ENCODE measurements around the gene B3GNT4. TPM values are rescaled to one million over a fixed set of nuclear protein-coding genes. Genes with fewer than 3 reads are reported as not detected.
"Not testable (repeated sequence)": the region's sequence is repeated elsewhere in the genome, so short reads cannot be mapped to it uniquely, and the experiment has no call there.

The B3GNT4 gene
- total RNA-seq, 1 donor from 2014 or later, result 11.8 TPM

GRCh38 chr12:122185494-122186082, 17.9 kb upstream of the B3GNT4 start:
- no peak for FAIRE-seq

GRCh38 chr12:122187466-122187865, 16.0 kb upstream of the B3GNT4 start:
- FAIRE-seq, result no peak
- no peak for DNase-seq (ENCODE audit: low spot score in 2 of 2)

More at GRCh38 chr12:122185494-122186082, 17.9 kb upstream of the B3GNT4 start:
- no peak for DNase-seq (ENCODE audit: low spot score in 2 of 2)

GRCh38 chr12:122189626-122190475, 13.7 kb upstream of the B3GNT4 start:
- FAIRE-seq (no peak), DNase-seq (ENCODE audit: low spot score in 2 of 2) (no peak)

- no peak for FAIRE-seq
- DNase-seq (ENCODE audit: low spot score in 2 of 2), result no peak
These were observed 12.5 kb upstream of the B3GNT4 start for GRCh38 chr12:122190842-122191668.

GRCh38 chr12:122192441-122192840, 11.1 kb upstream of the B3GNT4 start:
- FAIRE-seq, result no peak

GRCh38 chr12:122194804-122195203, 8.7 kb upstream of the B3GNT4 start:
- FAIRE-seq (no peak), DNase-seq (ENCODE audit: low spot score in 2 of 2) (no peak)

More at GRCh38 chr12:122192441-122192840, 11.1 kb upstream of the B3GNT4 start:
- DNase-seq (ENCODE audit: low spot score in 2 of 2), result no peak

- FAIRE-seq, result no peak
- no peak for DNase-seq (ENCODE audit: low spot score in 2 of 2)
These were observed 8.1 kb upstream of the B3GNT4 start for GRCh38 chr12:122195405-122195804.

GRCh38 chr12:122197612-122197966, 5.9 kb upstream of the B3GNT4 start:
- no peak for FAIRE-seq
- DNase-seq (ENCODE audit: low spot score in 2 of 2), result no peak

- FAIRE-seq (no peak), DNase-seq (ENCODE audit: low spot score in 2 of 2) (no peak)
These were observed 3.8 kb upstream of the B3GNT4 start for GRCh38 chr12:122199484-122200355.

GRCh38 chr12:122200541-122201175, 2.9 kb upstream of the B3GNT4 start:
- DNase-seq (ENCODE audit: low spot score in 2 of 2) (no peak), FAIRE-seq (no peak)

- DNase-seq (ENCODE audit: low spot score in 2 of 2), result no peak
- FAIRE-seq, result no peak
These were observed 2.1 kb upstream of the B3GNT4 start for GRCh38 chr12:122201381-122201780.

- DNase-seq (ENCODE audit: low spot score in 2 of 2), result no peak
- FAIRE-seq, result no peak
These were observed 1.5 kb upstream of the B3GNT4 start for GRCh38 chr12:122202017-122202416.

GRCh38 chr12:122202811-122203210, 698 bp upstream of the B3GNT4 start:
- FAIRE-seq; DNase-seq (ENCODE audit: low spot score in 2 of 2): not testable (repeated sequence)

- FAIRE-seq (no peak), DNase-seq (ENCODE audit: low spot score in 2 of 2) (no peak)
These were observed 901 bp downstream of the B3GNT4 start for GRCh38 chr12:122204167-122205052.

GRCh38 chr12:122205053-122205925, 1.8 kb downstream of the B3GNT4 start:
- FAIRE-seq, result no peak
- DNase-seq (ENCODE audit: low spot score in 2 of 2), result no peak

GRCh38 chr12:122206111-122206881, 2.8 kb downstream of the B3GNT4 start:
- DNase-seq (ENCODE audit: low spot score in 2 of 2) (peak in 1 of 2 donors; percentile 14), FAIRE-seq (no peak)

GRCh38 chr12:122206976-122207375, 3.5 kb downstream of the B3GNT4 start:
- FAIRE-seq (no peak), DNase-seq (ENCODE audit: low spot score in 2 of 2) (no peak)
